Keratinocyte (primary cell): ENCODE measurements around the gene CHSY1. TPM values are rescaled to one million over a fixed set of nuclear protein-coding genes. Genes with fewer than 3 reads are reported as not detected.

Source experiments
- DNase-seq: peaks from one replicate; pipeline ENCODE4 v3.0.0-alpha.2; 2011; ENCODE audit warnings: low read depth, missing footprints, low spot score
- FAIRE-seq: peaks from 2 replicates; lab custom pipeline; 2011; peaks lifted over from hg19 to GRCh38; lab: Jason Lieb, UNC
- H2AFZ ChIP-seq: 2 replicates; pipeline ENCODE4 v1.6.0; 2012; ENCODE audit warnings: low read length, control low read depth, inconsistent platforms; ENCODE audit not compliant: control insufficient read depth
- H3K27ac ChIP-seq: 2 replicates; pipeline ENCODE4 v1.5.1; 2011; ENCODE audit warnings: low read length; ENCODE audit not compliant: control insufficient read depth, insufficient read depth
- H3K27me3 ChIP-seq: 3 replicates; pipeline ENCODE4 v1.6.0; 2011; ENCODE audit warnings: low read length; ENCODE audit not compliant: control insufficient read depth, insufficient read depth; ENCODE audit errors: extremely low read depth
- H3K36me3 ChIP-seq, 2 experiments: 2 replicates in 1 of 2; 3 replicates in 1 of 2; pipeline ENCODE4 v1.5.1; 2011; ENCODE audit warnings: low read length in 2 of 2, mild to moderate bottlenecking in 1 of 2; ENCODE audit not compliant: control insufficient read depth in 2 of 2, insufficient read depth in 2 of 2; ENCODE audit errors: extremely low read depth in 1 of 2
- H3K4me1 ChIP-seq: 3 replicates; pipeline ENCODE4 v1.5.1; 2011; ENCODE audit warnings: low read length; ENCODE audit not compliant: control insufficient read depth, insufficient read depth; ENCODE audit errors: extremely low read depth
- H3K4me2 ChIP-seq: 3 replicates; pipeline ENCODE4 v1.6.0; 2011; ENCODE audit warnings: low read depth, low read length; ENCODE audit not compliant: control insufficient read depth, insufficient read depth; ENCODE audit errors: extremely low read depth
- H3K4me3 ChIP-seq, 3 experiments: fragments of 200-600 bp in 1 of 3; sonication (generic) in 1 of 3; 2 replicates in 2 of 3; 3 replicates in 1 of 3; pipeline ENCODE4 v1.5.1; 2011 to 2016; ENCODE audit warnings: low read length in 3 of 3, mild to moderate bottlenecking in 3 of 3, control low read depth in 2 of 3, inconsistent platforms in 1 of 3, low read depth in 1 of 3, mixed read lengths in 1 of 3, mixed run types in 1 of 3, moderate library complexity in 1 of 3; ENCODE audit not compliant: control insufficient read depth in 2 of 3, insufficient read depth in 2 of 3; ENCODE audit errors: extremely low read depth in 1 of 3
- H3K79me2 ChIP-seq: 2 replicates; pipeline ENCODE4 v1.6.0; 2012; ENCODE audit warnings: low read length; ENCODE audit not compliant: control insufficient read depth, insufficient read depth
- H3K9ac ChIP-seq: 3 replicates; pipeline ENCODE4 v1.6.0; 2011; ENCODE audit warnings: low read length; ENCODE audit not compliant: control insufficient read depth, insufficient read depth; ENCODE audit errors: extremely low read depth
- H3K9me1 ChIP-seq: 3 replicates; pipeline ENCODE4 v1.6.0; 2011; ENCODE audit warnings: low read length; ENCODE audit not compliant: control insufficient read depth, insufficient read depth; ENCODE audit errors: extremely low read depth
- H3K9me3 ChIP-seq: 2 replicates; pipeline ENCODE4 v1.5.1; 2012; ENCODE audit warnings: low read depth, low read length; ENCODE audit not compliant: control insufficient read depth
- H4K20me1 ChIP-seq: 3 replicates; pipeline ENCODE4 v1.6.0; 2011; ENCODE audit warnings: low read length; ENCODE audit not compliant: control insufficient read depth, insufficient read depth; ENCODE audit errors: extremely low read depth
- EZH2 ChIP-seq: IDR thresholded peaks from one replicate; pipeline ENCODE4 v1.6.1; 2012; ENCODE audit warnings: inconsistent platforms, mild to moderate bottlenecking, low read length, moderate library complexity
- dilution Hi-C: fragments of 300-500 bp; cut with MboI; formaldehyde crosslinking; loops from one replicate; pipeline ENCODE4 v1.7.0; 2020; ENCODE audit warnings: low sequenced_read_pairs; ENCODE audit not compliant: extremely low pct_ligation_motif_present
- polyA plus RNA-seq, 5 experiments: library from polyadenylated mRNA; depleted of rRNA in 3 of 5; stranded (reverse) in 3 of 5; stranded (forward) in 1 of 5; unstranded in 1 of 5; fragments of >200 nt; gene quantifications; 1 replicate in 1 of 5; 2 replicates in 3 of 5; 3 replicates in 1 of 5; pipeline versions ENCODE4 v1.2.1 to v1.2.3, GENCODE V29; 2011 to 2012; ENCODE audit warnings: missing spikeins in 2 of 5, low read depth in 1 of 5, low replicate concordance in 1 of 5
- TF ChIP-seq, protein P1 (sequence below), 3 experiments: IDR thresholded peaks in 1 of 3; conservative IDR thresholded peaks in 1 of 3; optimal IDR thresholded peaks in 1 of 3; 2 replicates in 2 of 3; 3 replicates in 1 of 3; pipeline versions ENCODE3 to v1.5.1; 2011; ENCODE audit warnings: low read length in 3 of 3, mild to moderate bottlenecking in 3 of 3, moderate library complexity in 2 of 3, control low read depth in 1 of 3, inconsistent platforms in 1 of 3; ENCODE audit not compliant: insufficient read depth in 2 of 3; ENCODE audit errors: extremely low read depth in 1 of 3

Gene CHSY1
- polyA plus RNA-seq, 1 donor (not counting 4 experiments of a cell fraction or from before 2014, with no cell fraction given), result 27.0 TPM

DNA sequence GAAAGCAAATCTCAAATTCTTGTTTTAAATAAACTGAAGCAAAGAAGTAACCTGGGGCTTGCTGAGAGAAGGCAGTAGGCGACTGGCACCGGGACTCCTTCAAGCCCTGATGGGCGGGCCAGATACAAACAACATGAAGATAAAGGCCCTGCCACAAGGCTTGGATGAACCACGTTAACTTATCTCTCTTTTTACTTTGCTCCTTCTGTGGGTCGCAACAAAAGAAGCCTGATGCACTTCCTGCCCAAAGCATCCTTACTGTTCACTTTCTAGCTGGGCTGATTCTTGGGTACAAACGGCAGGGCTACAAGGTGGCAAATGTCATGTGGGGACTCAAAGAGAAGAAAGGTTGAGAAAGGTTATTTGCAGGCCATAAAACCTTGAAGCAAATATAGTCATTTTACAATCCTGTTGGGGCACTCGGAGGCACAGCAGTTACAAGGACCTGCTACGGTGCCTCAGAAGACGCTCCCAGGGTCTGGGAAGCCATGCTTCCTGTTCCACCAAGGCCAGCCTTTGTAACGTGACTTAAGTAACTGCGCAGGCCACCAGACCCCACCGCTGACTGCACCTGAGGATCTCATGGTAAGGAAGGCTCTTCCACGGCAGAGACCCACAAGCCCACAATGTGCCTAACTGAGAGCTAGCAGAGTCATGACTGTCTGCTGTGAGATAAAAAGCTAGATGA is 71.1 kb downstream of the CHSY1 start:
- dilution Hi-C loops, result no loop called here
- Histone ChIP-seq H4K20me1 (no peaks in the 10 kb centered on the region), H3K9me3 (no peaks in the 10 kb centered on the region), H3K9ac (no peak overlapping the region), H3K4me2 (no peak overlapping the region), H3K27me3 (no peaks in the 10 kb centered on the region), H3K4me1 (peaks cover 49% of the 10 kb centered on the region), H2AFZ (no peak overlapping the region), H3K4me3 (no peak overlapping the region), H3K36me3 (peaks cover 0 to 16% of the 10 kb centered on the region in 2 experiments), H3K79me2 (peaks cover 51% of the 10 kb centered on the region), H3K27ac (no peak overlapping the region), H3K9me1 (no peaks in the 10 kb centered on the region)
- no peak for TF ChIP-seq EZH2
- TF ChIP-seq, protein P1, sequence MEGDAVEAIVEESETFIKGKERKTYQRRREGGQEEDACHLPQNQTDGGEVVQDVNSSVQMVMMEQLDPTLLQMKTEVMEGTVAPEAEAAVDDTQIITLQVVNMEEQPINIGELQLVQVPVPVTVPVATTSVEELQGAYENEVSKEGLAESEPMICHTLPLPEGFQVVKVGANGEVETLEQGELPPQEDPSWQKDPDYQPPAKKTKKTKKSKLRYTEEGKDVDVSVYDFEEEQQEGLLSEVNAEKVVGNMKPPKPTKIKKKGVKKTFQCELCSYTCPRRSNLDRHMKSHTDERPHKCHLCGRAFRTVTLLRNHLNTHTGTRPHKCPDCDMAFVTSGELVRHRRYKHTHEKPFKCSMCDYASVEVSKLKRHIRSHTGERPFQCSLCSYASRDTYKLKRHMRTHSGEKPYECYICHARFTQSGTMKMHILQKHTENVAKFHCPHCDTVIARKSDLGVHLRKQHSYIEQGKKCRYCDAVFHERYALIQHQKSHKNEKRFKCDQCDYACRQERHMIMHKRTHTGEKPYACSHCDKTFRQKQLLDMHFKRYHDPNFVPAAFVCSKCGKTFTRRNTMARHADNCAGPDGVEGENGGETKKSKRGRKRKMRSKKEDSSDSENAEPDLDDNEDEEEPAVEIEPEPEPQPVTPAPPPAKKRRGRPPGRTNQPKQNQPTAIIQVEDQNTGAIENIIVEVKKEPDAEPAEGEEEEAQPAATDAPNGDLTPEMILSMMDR (optimal IDR thresholded peaks at IDR 0.05 in 1 of 3, IDR thresholded peaks at IDR 0.05 in 1 of 3, conservative IDR thresholded peaks at IDR 0.05 in 1 of 3; ENCODE audit: extremely low read depth in 1 of 3, insufficient read depth in 2 of 3, low read length in 3 of 3), result no peak
- DNase-seq (no peak), FAIRE-seq (no peak)

DNA sequence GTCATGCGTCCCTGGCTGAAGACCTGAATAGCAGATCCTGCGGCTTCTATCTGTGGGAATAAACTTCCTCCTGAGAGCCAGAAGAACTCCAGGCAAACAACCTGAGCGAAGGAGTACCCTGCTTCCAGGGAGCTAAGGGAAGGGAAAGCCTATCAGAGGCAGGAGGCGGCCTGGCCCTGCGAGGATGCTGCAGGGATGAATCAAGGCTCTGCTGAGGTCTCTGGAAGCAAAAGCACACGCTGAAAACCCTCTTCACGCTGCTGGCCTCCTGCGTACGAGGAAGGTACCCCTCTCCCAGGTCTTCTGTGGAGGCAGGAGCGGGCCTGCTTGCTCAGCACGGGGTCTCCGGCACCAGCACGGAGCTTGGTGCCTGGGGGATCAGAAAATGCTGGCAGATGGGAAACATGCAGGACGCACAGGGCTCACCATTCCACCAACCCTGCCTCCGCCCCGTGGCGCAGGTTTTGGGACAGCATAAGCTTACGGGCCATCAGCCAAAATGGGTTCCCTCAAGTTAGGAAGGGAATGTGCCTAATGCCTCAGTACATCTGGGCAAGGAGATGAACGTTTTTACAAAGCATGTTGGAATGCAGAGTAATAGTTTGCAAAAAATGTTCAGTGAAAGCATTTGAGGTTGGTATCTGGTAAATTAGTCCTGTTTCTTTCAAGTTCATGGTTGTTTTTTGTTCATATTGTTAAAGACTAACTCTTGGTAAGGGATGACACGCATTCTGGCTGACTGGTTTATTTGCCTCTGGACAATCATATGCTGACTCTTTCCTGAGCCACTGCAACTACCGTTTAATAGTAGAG is 72.3 kb downstream of the CHSY1 start:
- H3K9ac ChIP-seq, result peak overlapping the region; percentile 50
- peaks cover 42% of the 10 kb centered on the region for H3K79me2 ChIP-seq
- no peaks in the 10 kb centered on the region for H4K20me1 ChIP-seq
- dilution Hi-C loops, result no loop called here
- peaks cover 46% of the 10 kb centered on the region for H3K4me1 ChIP-seq
- no peak overlapping the region for H2AFZ ChIP-seq
- H3K27ac ChIP-seq, result peak overlapping the region; percentile 69
- H3K27me3 ChIP-seq, result no peaks in the 10 kb centered on the region
- H3K4me2 ChIP-seq, result peak overlapping the region; percentile 78
- DNase-seq (no peak), FAIRE-seq (peak; percentile 62)
- no peaks in the 10 kb centered on the region for H3K9me1 ChIP-seq
- peaks cover 2 to 16% of the 10 kb centered on the region in 2 experiments for H3K36me3 ChIP-seq
- no peaks in the 10 kb centered on the region for H3K9me3 ChIP-seq
- TF ChIP-seq, protein P1 (optimal IDR thresholded peaks at IDR 0.05 in 1 of 3, IDR thresholded peaks at IDR 0.05 in 1 of 3, conservative IDR thresholded peaks at IDR 0.05 in 1 of 3; ENCODE audit: extremely low read depth in 1 of 3, insufficient read depth in 2 of 3, low read length in 3 of 3), result no peak
- no peak for TF ChIP-seq EZH2
- H3K4me3 ChIP-seq, result peak overlapping the region in 2 of 3 experiments; percentile 6 to 19
